Measurements from ENCODE around the gene TMEM132E.

The TMEM132E gene

GRCh38 chr17:34561328-34561727 lies 18.1 kb upstream of the TMEM132E start:
- Histone ChIP-seq H3K9me3 (ENCODE audit: control extremely low read depth in 1 of 5, control insufficient read depth in 4 of 5, insufficient read depth in 2 of 5, low read depth in 1 of 5, low read length in 4 of 5) (no peaks in the 10 kb centered on the region), H3K4me1 (ENCODE audit: control extremely low read depth in 1 of 4, control insufficient read depth in 4 of 4, insufficient read depth in 4 of 4, low read length in 3 of 4) (no peaks in the 10 kb centered on the region), H3K4me3 (ENCODE audit: control insufficient read depth in 1 of 7, extremely low read depth in 1 of 7, insufficient read depth in 4 of 7, low read depth in 2 of 7, low read length in 6 of 7) (no peak overlapping the region), H3K36me3 (ENCODE audit: control insufficient read depth in 4 of 4, insufficient read depth in 4 of 4, low read length in 3 of 4) (no peaks in the 10 kb centered on the region), H3K27ac (ENCODE audit: insufficient read depth in 1 of 2, low read depth in 1 of 2, low read length in 2 of 2, poor library complexity in 1 of 2, severe bottlenecking in 2 of 2) (no peak overlapping the region), H3K27me3 (replicated peaks in 2 of 5; ENCODE audit: control insufficient read depth in 4 of 5, insufficient read depth in 5 of 5, low read length in 4 of 5) (peaks cover 2 to 63% (median 5%) of the 10 kb centered on the region in 5 experiments)
- WGBS (ENCODE audit: insufficient coverage) = 100% methylated on average over 1 of the region's 2 CpGs
- ChIA-PET POLR2A (no interaction called here), CTCF (interaction anchor here (1.1 kb wide), 1 partner anchor 327 kb away, joined by 3 read pairs; no protein-coding TSS in a partner anchor)
- DNase-seq = no peak

GRCh38 chr17:34562387-34562786 lies 17.0 kb upstream of the TMEM132E start:
- peak in 2 of 3 donors; percentile 35 to 39 for DNase-seq
- POLR2A ChIA-PET = interaction anchor here (0.7 kb wide), 1 partner anchor 76 kb away, joined by 3 read pairs; no protein-coding TSS in a partner anchor
- H3K4me3 ChIP-seq (ENCODE audit: control insufficient read depth in 1 of 7, extremely low read depth in 1 of 7, insufficient read depth in 4 of 7, low read depth in 2 of 7, low read length in 6 of 7) = no peak overlapping the region
- no peaks in the 10 kb centered on the region for H3K9me3 ChIP-seq (ENCODE audit: control extremely low read depth in 1 of 5, control insufficient read depth in 4 of 5, insufficient read depth in 2 of 5, low read depth in 1 of 5, low read length in 4 of 5)
- CTCF ChIA-PET = interaction anchor here (0.9 to 1.4 kb wide), 2 partner anchors 13 to 75 kb away, joined by 3 read pairs; no protein-coding TSS in a partner anchor
- no peak overlapping the region for H3K27ac ChIP-seq (ENCODE audit: insufficient read depth in 1 of 2, low read depth in 1 of 2, low read length in 2 of 2, poor library complexity in 1 of 2, severe bottlenecking in 2 of 2)
- WGBS (ENCODE audit: insufficient coverage) = 52% methylated on average over 2 of the region's 2 CpGs
- no peaks in the 10 kb centered on the region for H3K36me3 ChIP-seq (ENCODE audit: control insufficient read depth in 4 of 4, insufficient read depth in 4 of 4, low read length in 3 of 4)
- H3K4me1 ChIP-seq (ENCODE audit: control extremely low read depth in 1 of 4, control insufficient read depth in 4 of 4, insufficient read depth in 4 of 4, low read length in 3 of 4) = no peaks in the 10 kb centered on the region
- H3K27me3 ChIP-seq (replicated peaks in 2 of 5; ENCODE audit: control insufficient read depth in 4 of 5, insufficient read depth in 5 of 5, low read length in 4 of 5) = peaks cover 2 to 64% (median 11%) of the 10 kb centered on the region in 5 experiments

- H3K9me3 ChIP-seq (ENCODE audit: control extremely low read depth in 1 of 5, control insufficient read depth in 4 of 5, insufficient read depth in 2 of 5, low read depth in 1 of 5, low read length in 4 of 5) = no peaks in the 10 kb centered on the region
- H3K27me3 ChIP-seq (replicated peaks in 2 of 5; ENCODE audit: control insufficient read depth in 4 of 5, insufficient read depth in 5 of 5, low read length in 4 of 5) = peaks cover 0 to 82% (median 16%) of the 10 kb centered on the region in 5 experiments
- H3K4me1 ChIP-seq (ENCODE audit: control extremely low read depth in 1 of 4, control insufficient read depth in 4 of 4, insufficient read depth in 4 of 4, low read length in 3 of 4) = no peaks in the 10 kb centered on the region
- peak in 2 of 3 donors; percentile 34 to 49 for DNase-seq
- H3K36me3 ChIP-seq (ENCODE audit: control insufficient read depth in 4 of 4, insufficient read depth in 4 of 4, low read length in 3 of 4) = no peaks in the 10 kb centered on the region
- no peak overlapping the region for H3K27ac ChIP-seq (ENCODE audit: insufficient read depth in 1 of 2, low read depth in 1 of 2, low read length in 2 of 2, poor library complexity in 1 of 2, severe bottlenecking in 2 of 2)
- ChIA-PET POLR2A (no interaction called here), CTCF (no interaction called here)
- WGBS (ENCODE audit: insufficient coverage) = 100% methylated on average over 1 of the region's 1 CpG
- no peak overlapping the region for H3K4me3 ChIP-seq (ENCODE audit: control insufficient read depth in 1 of 7, extremely low read depth in 1 of 7, insufficient read depth in 4 of 7, low read depth in 2 of 7, low read length in 6 of 7)
Observed at GRCh38 chr17:34565713-34566112, 13.7 kb upstream of the TMEM132E start.

GRCh38 chr17:34566201-34566600 lies 13.2 kb upstream of the TMEM132E start:
- no peaks in the 10 kb centered on the region for H3K9me3 ChIP-seq (ENCODE audit: control extremely low read depth in 1 of 5, control insufficient read depth in 4 of 5, insufficient read depth in 2 of 5, low read depth in 1 of 5, low read length in 4 of 5)
- 93% methylated on average over 4 of the region's 4 CpGs for WGBS (ENCODE audit: insufficient coverage)

GRCh38 chr17:34566873-34567272 lies 12.5 kb upstream of the TMEM132E start:
- no peaks in the 10 kb centered on the region for H3K36me3 ChIP-seq (ENCODE audit: control insufficient read depth in 4 of 4, insufficient read depth in 4 of 4, low read length in 3 of 4)
- H3K27me3 ChIP-seq (replicated peaks in 2 of 5; ENCODE audit: control insufficient read depth in 4 of 5, insufficient read depth in 5 of 5, low read length in 4 of 5) = peaks cover 0 to 90% (median 20%) of the 10 kb centered on the region in 5 experiments
- H3K4me3 ChIP-seq (ENCODE audit: control insufficient read depth in 1 of 7, extremely low read depth in 1 of 7, insufficient read depth in 4 of 7, low read depth in 2 of 7, low read length in 6 of 7) = no peak overlapping the region
- no peak for DNase-seq
- no peak overlapping the region for H3K27ac ChIP-seq (ENCODE audit: insufficient read depth in 1 of 2, low read depth in 1 of 2, low read length in 2 of 2, poor library complexity in 1 of 2, severe bottlenecking in 2 of 2)
- WGBS (ENCODE audit: insufficient coverage) = 100% methylated on average over 1 of the region's 2 CpGs
- H3K9me3 ChIP-seq (ENCODE audit: control extremely low read depth in 1 of 5, control insufficient read depth in 4 of 5, insufficient read depth in 2 of 5, low read depth in 1 of 5, low read length in 4 of 5) = no peaks in the 10 kb centered on the region
- ChIA-PET POLR2A (no interaction called here), CTCF (no interaction called here)
- no peaks in the 10 kb centered on the region for H3K4me1 ChIP-seq (ENCODE audit: control extremely low read depth in 1 of 4, control insufficient read depth in 4 of 4, insufficient read depth in 4 of 4, low read length in 3 of 4)

More at GRCh38 chr17:34566201-34566600, 13.2 kb upstream of the TMEM132E start:
- Histone ChIP-seq H3K27me3 (replicated peaks in 2 of 5; ENCODE audit: control insufficient read depth in 4 of 5, insufficient read depth in 5 of 5, low read length in 4 of 5) (peaks cover 0 to 87% (median 16%) of the 10 kb centered on the region in 5 experiments), H3K27ac (ENCODE audit: insufficient read depth in 1 of 2, low read depth in 1 of 2, low read length in 2 of 2, poor library complexity in 1 of 2, severe bottlenecking in 2 of 2) (no peak overlapping the region), H3K4me1 (ENCODE audit: control extremely low read depth in 1 of 4, control insufficient read depth in 4 of 4, insufficient read depth in 4 of 4, low read length in 3 of 4) (no peaks in the 10 kb centered on the region), H3K4me3 (ENCODE audit: control insufficient read depth in 1 of 7, extremely low read depth in 1 of 7, insufficient read depth in 4 of 7, low read depth in 2 of 7, low read length in 6 of 7) (no peak overlapping the region), H3K36me3 (ENCODE audit: control insufficient read depth in 4 of 4, insufficient read depth in 4 of 4, low read length in 3 of 4) (no peaks in the 10 kb centered on the region)
- no peak for DNase-seq
- POLR2A ChIA-PET = no interaction called here
- CTCF ChIA-PET = no interaction called here

- H3K27ac ChIP-seq (ENCODE audit: insufficient read depth in 1 of 2, low read depth in 1 of 2, low read length in 2 of 2, poor library complexity in 1 of 2, severe bottlenecking in 2 of 2) = no peak overlapping the region
- 69% methylated on average over 8 of the region's 11 CpGs for WGBS (ENCODE audit: insufficient coverage)
- no peak for DNase-seq
- no peaks in the 10 kb centered on the region for H3K9me3 ChIP-seq (ENCODE audit: control extremely low read depth in 1 of 5, control insufficient read depth in 4 of 5, insufficient read depth in 2 of 5, low read depth in 1 of 5, low read length in 4 of 5)
- no peaks in the 10 kb centered on the region for H3K4me1 ChIP-seq (ENCODE audit: control extremely low read depth in 1 of 4, control insufficient read depth in 4 of 4, insufficient read depth in 4 of 4, low read length in 3 of 4)
- ChIA-PET POLR2A (no interaction called here), CTCF (interaction anchor here (1.3 kb wide), 1 partner anchor 25 kb away, joined by 4 read pairs; no protein-coding TSS in a partner anchor)
- H3K4me3 ChIP-seq (ENCODE audit: control insufficient read depth in 1 of 7, extremely low read depth in 1 of 7, insufficient read depth in 4 of 7, low read depth in 2 of 7, low read length in 6 of 7) = no peak overlapping the region
- no peaks in the 10 kb centered on the region for H3K36me3 ChIP-seq (ENCODE audit: control insufficient read depth in 4 of 4, insufficient read depth in 4 of 4, low read length in 3 of 4)
- peaks cover 0 to 88% (median 23%) of the 10 kb centered on the region in 5 experiments for H3K27me3 ChIP-seq (replicated peaks in 2 of 5; ENCODE audit: control insufficient read depth in 4 of 5, insufficient read depth in 5 of 5, low read length in 4 of 5)
Observed at GRCh38 chr17:34567691-34568465, 11.5 kb upstream of the TMEM132E start.

- CTCF ChIA-PET = no interaction called here
- no peaks in the 10 kb centered on the region for H3K36me3 ChIP-seq (ENCODE audit: control insufficient read depth in 4 of 4, insufficient read depth in 4 of 4, low read length in 3 of 4)
- 76% methylated on average over 3 of the region's 6 CpGs for WGBS (ENCODE audit: insufficient coverage)
- no peak for DNase-seq
- H3K9me3 ChIP-seq (ENCODE audit: control extremely low read depth in 1 of 5, control insufficient read depth in 4 of 5, insufficient read depth in 2 of 5, low read depth in 1 of 5, low read length in 4 of 5) = no peaks in the 10 kb centered on the region
- H3K4me3 ChIP-seq (ENCODE audit: control insufficient read depth in 1 of 7, extremely low read depth in 1 of 7, insufficient read depth in 4 of 7, low read depth in 2 of 7, low read length in 6 of 7) = no peak overlapping the region
- no peaks in the 10 kb centered on the region for H3K4me1 ChIP-seq (ENCODE audit: control extremely low read depth in 1 of 4, control insufficient read depth in 4 of 4, insufficient read depth in 4 of 4, low read length in 3 of 4)
- POLR2A ChIA-PET = no interaction called here
- no peak overlapping the region for H3K27ac ChIP-seq (ENCODE audit: insufficient read depth in 1 of 2, low read depth in 1 of 2, low read length in 2 of 2, poor library complexity in 1 of 2, severe bottlenecking in 2 of 2)
- peaks cover 0 to 83% (median 22%) of the 10 kb centered on the region in 5 experiments for H3K27me3 ChIP-seq (replicated peaks in 2 of 5; ENCODE audit: control insufficient read depth in 4 of 5, insufficient read depth in 5 of 5, low read length in 4 of 5)
Observed at GRCh38 chr17:34568953-34569352, 10.4 kb upstream of the TMEM132E start.

Measured in common myeloid progenitor, CD34-positive (primary cell).